SK-N-SH (cell line): Measurements from ENCODE around the gene GAST. TPM values are rescaled to one million over a fixed set of nuclear protein-coding genes. Genes with fewer than 3 reads are reported as not detected.

Experiments
- CTCF ChIA-PET: fragments of 300-600, 350-600 bp; formaldehyde crosslinking; extraction: SDS; loops from one replicate; lab custom pipeline; 2021; lab: Yijun Ruan, JAX
- POLR2A ChIA-PET: fragments of 350-600 bp; sonication (Branson Sonifier 250); formaldehyde crosslinking; extraction: SDS; loops from one replicate; lab custom pipeline; 2020; ENCODE audit warnings: antibody characterized with exemption, inconsistent platforms; lab: Yijun Ruan, JAX
- DNase-seq: peaks from one replicate; pipeline ENCODE4 v3.0.0; 2012
- H2AFZ ChIP-seq: fragments of 200-600 bp; sonication (generic); 2 replicates; pipeline ENCODE4 v1.8.1; 2016; ENCODE audit warnings: antibody characterized with exemption, mild to moderate bottlenecking, low read depth
- H3F3A ChIP-seq: fragments of 200-600 bp; sonication (generic); replicated peaks from 2 replicates; pipeline ENCODE3; 2016; ENCODE audit warnings: antibody characterized with exemption, mild to moderate bottlenecking; ENCODE audit not compliant: insufficient read depth
- H3K27ac ChIP-seq, 2 experiments: fragments of 200-500 bp in 1 of 2; fragments of 200-600 bp in 1 of 2; sonication (Bioruptor generic) in 1 of 2; sonication (generic), shearing (Covaris generic) in 1 of 2; 2 replicates each; pipeline versions ENCODE4 v1.5.1 to v1.6.1; 2014 to 2016; ENCODE audit warnings: low read depth in 2 of 2, inconsistent platforms in 1 of 2, low read length in 1 of 2, mild to moderate bottlenecking in 1 of 2, mixed read lengths in 1 of 2
- H3K27me3 ChIP-seq: fragments of 200-600 bp; sonication (generic), shearing (Covaris generic); 2 replicates; pipeline ENCODE4 v1.6.1; 2016; ENCODE audit warnings: mixed run types; ENCODE audit not compliant: insufficient read depth
- H3K36me3 ChIP-seq, 2 experiments: fragments of 200-500 bp in 1 of 2; fragments of 200-600 bp in 1 of 2; sonication (Bioruptor generic) in 1 of 2; sonication (generic) in 1 of 2; replicated peaks in 1 of 2; 2 replicates each; pipeline versions ENCODE3 to v1.5.1; 2014 to 2016; ENCODE audit warnings: low read length in 1 of 2, mild to moderate bottlenecking in 1 of 2; ENCODE audit not compliant: insufficient read depth in 2 of 2, control insufficient read depth in 1 of 2
- H3K4me1 ChIP-seq, 2 experiments: fragments of 200-500 bp in 1 of 2; fragments of 200-600 bp in 1 of 2; sonication (Bioruptor generic) in 1 of 2; sonication (generic), shearing (Covaris generic) in 1 of 2; 2 replicates each; pipeline versions ENCODE4 v1.5.1 to v1.6.1; 2014 to 2016; ENCODE audit warnings: low read depth in 1 of 2, low read length in 1 of 2, mixed run types in 1 of 2; ENCODE audit not compliant: insufficient read depth in 2 of 2, control insufficient read depth in 1 of 2
- H3K4me2 ChIP-seq: fragments of 200-600 bp; sonication (generic), shearing (Covaris generic); 2 replicates; pipeline ENCODE4 v1.6.1; 2017; ENCODE audit warnings: mixed run types
- H3K4me3 ChIP-seq, 2 experiments: fragments of 200-500 bp in 1 of 2; fragments of 200-600 bp in 1 of 2; sonication (Bioruptor generic) in 1 of 2; sonication (generic), shearing (Covaris generic) in 1 of 2; 2 replicates each; pipeline versions ENCODE4 v1.5.1 to v1.8.1; 2014 to 2016; ENCODE audit warnings: low read depth in 2 of 2, inconsistent platforms in 1 of 2, low read length in 1 of 2, mild to moderate bottlenecking in 1 of 2, mixed read lengths in 1 of 2, moderate library complexity in 1 of 2
- H3K79me2 ChIP-seq: fragments of 200-600 bp; sonication (generic); 2 replicates; pipeline ENCODE4 v1.8.1; 2017; ENCODE audit warnings: mild to moderate bottlenecking; ENCODE audit not compliant: insufficient read depth
- H3K9ac ChIP-seq: fragments of 200-600 bp; sonication (generic); 2 replicates; pipeline ENCODE4 v1.6.1; 2017; ENCODE audit warnings: mixed run types
- H3K9me2 ChIP-seq: fragments of 200-600 bp; sonication (generic); 2 replicates; pipeline ENCODE4 v1.6.1; 2017; ENCODE audit warnings: mixed run types
- H3K9me3 ChIP-seq: fragments of 200-600 bp; sonication (generic); 2 replicates; pipeline ENCODE4 v1.6.1; 2017; ENCODE audit warnings: mixed run types, mild to moderate bottlenecking, moderate library complexity
- H4K20me1 ChIP-seq: fragments of 200-600 bp; sonication (generic); 2 replicates; pipeline ENCODE4 v1.6.1; 2017; ENCODE audit warnings: mild to moderate bottlenecking, mixed run types; ENCODE audit not compliant: insufficient read depth
- ELF1 ChIP-seq: IDR thresholded peaks from 2 replicates; pipeline ENCODE4 v1.4.0; 2012
- GATA2 ChIP-seq: sonication (generic); formaldehyde crosslinking; IDR thresholded peaks from 2 replicates; pipeline ENCODE4 v1.5.0; 2020; ENCODE audit warnings: mild to moderate bottlenecking, missing genetic modification reagents
- RAD21 ChIP-seq: IDR thresholded peaks from 2 replicates; pipeline ENCODE4 v1.6.1; 2012; ENCODE audit warnings: mild to moderate bottlenecking, low read length
- SMC3 ChIP-seq: IDR thresholded peaks from 2 replicates; pipeline ENCODE4 v1.6.1; 2012; ENCODE audit warnings: low read depth, low read length, improper control_type of control experiment
- WGBS: methylation state at CpG from one replicate; pipeline ENCODE4 v1.1.6; 2017; ENCODE audit warnings: low lambda C conversion rate; 5-methylcytosine and 5-hydroxymethylcytosine counted together
- polyA plus RNA-seq, 3 experiments: library from polyadenylated mRNA; depleted of rRNA; stranded (reverse); fragments of >200 nt; gene quantifications; 2 replicates each; pipeline ENCODE4 v1.2.3, GENCODE V29; 2012
- TF ChIP-seq, protein P1 (sequence below): fragments of 200-600 bp; sonication (generic); IDR thresholded peaks from 2 replicates; pipeline ENCODE4 v1.6.1; 2017; ENCODE audit warnings: antibody characterized with exemption, mild to moderate bottlenecking, moderate library complexity
- TF ChIP-seq, protein P2 (sequence below): fragments of 150-350 bp; IDR thresholded peaks from 2 replicates; pipeline ENCODE4 v1.6.1; 2016; ENCODE audit warnings: mild to moderate bottlenecking, low read depth, low read length

Gene GAST
- polyA plus RNA-seq, 1 of the 3 experiments (the other 2 are of a cell fraction), result not detected

DNA sequence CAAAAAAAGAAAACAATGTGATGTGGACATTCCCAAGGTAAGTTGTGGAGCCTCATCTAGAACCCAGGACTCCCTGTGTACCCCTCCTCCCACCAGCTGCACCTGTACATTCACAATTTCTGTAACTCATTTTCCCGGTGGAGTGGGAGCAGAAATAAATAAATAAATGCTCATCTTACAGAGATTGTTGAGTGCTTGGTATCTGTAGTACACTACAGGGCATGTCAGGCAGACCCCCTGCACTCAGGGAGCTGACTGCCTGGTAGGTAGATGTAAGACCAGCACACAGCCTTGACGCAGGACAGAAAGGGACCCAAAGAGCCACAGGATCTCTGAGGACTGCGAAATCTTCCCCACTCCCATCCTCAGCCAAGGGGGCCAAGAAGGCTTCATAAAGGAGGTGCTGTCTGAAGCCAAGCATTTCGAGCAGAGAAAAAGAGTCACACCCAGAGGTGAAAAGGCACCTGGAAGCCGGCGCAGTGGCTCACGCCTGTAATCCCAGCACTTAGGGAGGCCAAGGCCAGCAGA is 16.9 kb upstream of the GAST start (continued):
- TF ChIP-seq, protein P1, sequence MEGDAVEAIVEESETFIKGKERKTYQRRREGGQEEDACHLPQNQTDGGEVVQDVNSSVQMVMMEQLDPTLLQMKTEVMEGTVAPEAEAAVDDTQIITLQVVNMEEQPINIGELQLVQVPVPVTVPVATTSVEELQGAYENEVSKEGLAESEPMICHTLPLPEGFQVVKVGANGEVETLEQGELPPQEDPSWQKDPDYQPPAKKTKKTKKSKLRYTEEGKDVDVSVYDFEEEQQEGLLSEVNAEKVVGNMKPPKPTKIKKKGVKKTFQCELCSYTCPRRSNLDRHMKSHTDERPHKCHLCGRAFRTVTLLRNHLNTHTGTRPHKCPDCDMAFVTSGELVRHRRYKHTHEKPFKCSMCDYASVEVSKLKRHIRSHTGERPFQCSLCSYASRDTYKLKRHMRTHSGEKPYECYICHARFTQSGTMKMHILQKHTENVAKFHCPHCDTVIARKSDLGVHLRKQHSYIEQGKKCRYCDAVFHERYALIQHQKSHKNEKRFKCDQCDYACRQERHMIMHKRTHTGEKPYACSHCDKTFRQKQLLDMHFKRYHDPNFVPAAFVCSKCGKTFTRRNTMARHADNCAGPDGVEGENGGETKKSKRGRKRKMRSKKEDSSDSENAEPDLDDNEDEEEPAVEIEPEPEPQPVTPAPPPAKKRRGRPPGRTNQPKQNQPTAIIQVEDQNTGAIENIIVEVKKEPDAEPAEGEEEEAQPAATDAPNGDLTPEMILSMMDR, result no peak
- TF ChIP-seq, protein P2, sequence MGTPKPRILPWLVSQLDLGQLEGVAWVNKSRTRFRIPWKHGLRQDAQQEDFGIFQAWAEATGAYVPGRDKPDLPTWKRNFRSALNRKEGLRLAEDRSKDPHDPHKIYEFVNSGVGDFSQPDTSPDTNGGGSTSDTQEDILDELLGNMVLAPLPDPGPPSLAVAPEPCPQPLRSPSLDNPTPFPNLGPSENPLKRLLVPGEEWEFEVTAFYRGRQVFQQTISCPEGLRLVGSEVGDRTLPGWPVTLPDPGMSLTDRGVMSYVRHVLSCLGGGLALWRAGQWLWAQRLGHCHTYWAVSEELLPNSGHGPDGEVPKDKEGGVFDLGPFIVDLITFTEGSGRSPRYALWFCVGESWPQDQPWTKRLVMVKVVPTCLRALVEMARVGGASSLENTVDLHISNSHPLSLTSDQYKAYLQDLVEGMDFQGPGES, result no peak

DNA sequence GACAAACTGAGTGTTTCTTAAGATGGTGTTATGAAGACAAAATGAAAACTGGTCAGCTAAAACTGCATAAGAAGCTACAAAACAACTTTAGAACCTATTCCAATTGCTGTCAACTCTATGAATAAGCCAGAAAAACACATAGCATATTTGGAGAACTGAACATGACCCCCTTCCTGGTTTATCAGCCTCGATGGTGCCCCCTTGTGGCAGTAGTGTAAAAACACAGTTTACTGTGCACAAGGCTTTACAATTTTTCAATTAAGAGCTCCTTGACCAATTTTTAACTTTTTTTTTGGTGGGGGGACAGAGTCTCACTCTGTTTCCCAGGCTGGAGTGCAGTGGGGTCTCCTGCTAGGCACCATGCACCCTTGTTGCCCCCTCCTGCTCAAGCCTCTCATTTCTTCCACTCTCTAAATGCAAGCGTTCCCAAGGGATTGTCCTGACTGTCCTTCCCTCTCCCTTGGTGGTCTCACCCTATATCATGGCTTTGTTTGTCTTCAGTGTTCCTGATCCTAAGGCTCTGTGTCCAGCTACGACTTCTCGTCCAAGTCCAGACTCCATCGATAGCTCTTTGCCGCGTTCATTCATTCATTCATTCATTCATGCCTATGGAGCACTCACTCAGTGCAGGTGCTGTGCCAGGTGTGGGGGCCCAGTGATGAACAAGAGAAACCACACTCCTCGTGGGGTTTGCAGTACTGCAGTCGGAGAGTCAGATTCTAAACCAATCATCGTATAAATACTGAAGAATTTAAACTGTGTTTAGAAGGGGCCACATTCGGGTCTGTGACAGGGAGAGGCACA is 16.0 kb upstream of the GAST start:
- Histone ChIP-seq H2AFZ (no peak overlapping the region), H3K36me3 (peaks cover 21 to 35% of the 10 kb centered on the region in 2 experiments), H3K27ac (no peak overlapping the region), H3K9me2 (no peaks in the 10 kb centered on the region), H3K79me2 (peaks cover 5% of the 10 kb centered on the region), H3K9me3 (no peaks in the 10 kb centered on the region), H4K20me1 (peaks cover 23% of the 10 kb centered on the region), H3F3A (peaks cover 53% of the 10 kb centered on the region), H3K9ac (no peak overlapping the region), H3K27me3 (no peaks in the 10 kb centered on the region), H3K4me1 (peaks cover under 1 to 2% of the 10 kb centered on the region in 2 experiments; a peak in 2 of 4 replicates), H3K4me3 (peak overlapping the region in 1 of 2 experiments; percentile 4; a peak in 1 of 4 replicates), H3K4me2 (no peak overlapping the region)
- WGBS, result 36% methylated on average over 11 of the region's 11 CpGs
- TF ChIP-seq GATA2 (CRISPR knock-in tag), result no peak
- TF ChIP-seq, protein P1, result peak; percentile 90
- peak; percentile 52 for TF ChIP-seq RAD21
- peak; percentile 72 for TF ChIP-seq ELF1
- TF ChIP-seq SMC3, result peak; percentile 41; the same call in 1 of the 2 replicates
- POLR2A ChIA-PET, result interaction anchor here (0.6 to 1.0 kb wide), 3 partner anchors 9 to 1396 kb away, joined by 3 to 4 read pairs (median 3); no protein-coding TSS in a partner anchor
- CTCF ChIA-PET, result interaction anchor here (0.6 to 3.1 kb wide), 33 partner anchors 11 to 1249 kb away, joined by 3 to 125 read pairs (median 4); partner anchors contain the start of genes GAST, JUP and P3H4
- DNase-seq, result peak; percentile 73
